IPS DF 4.7 (cell line): ENCODE results near the gene NPPC.
"Not testable (repeated sequence)": the region's sequence is repeated elsewhere in the genome, so short reads cannot be mapped to it uniquely, and the experiment has no call there.

Experiments
- DNase-seq: peaks from one replicate; pipeline ENCODE4 v3.0.0-alpha.2; 2013; ENCODE audit warnings: low spot score; ENCODE audit errors: extremely low read depth

The NPPC gene

DNA sequence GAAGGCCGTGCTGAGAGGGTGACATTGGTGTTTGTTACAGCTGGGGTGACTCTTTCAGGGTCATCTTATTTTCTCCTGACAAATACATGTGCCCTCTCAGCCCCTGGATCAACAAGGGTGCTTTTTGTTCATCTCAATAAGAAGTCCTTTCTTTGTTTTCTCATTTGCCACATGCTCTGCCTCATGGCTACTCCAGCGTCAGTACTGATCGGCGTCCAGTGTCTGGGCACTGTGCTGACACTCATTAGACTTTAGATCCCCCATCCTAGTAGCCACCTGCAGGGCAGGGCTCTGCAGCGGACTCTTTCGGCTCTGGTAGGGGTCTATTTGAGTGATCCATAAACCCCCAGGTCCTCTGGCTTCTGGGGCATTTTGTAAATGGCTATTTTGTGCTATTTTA lies 38.4 kb downstream of the NPPC start:
- DNase-seq: no peak

DNA sequence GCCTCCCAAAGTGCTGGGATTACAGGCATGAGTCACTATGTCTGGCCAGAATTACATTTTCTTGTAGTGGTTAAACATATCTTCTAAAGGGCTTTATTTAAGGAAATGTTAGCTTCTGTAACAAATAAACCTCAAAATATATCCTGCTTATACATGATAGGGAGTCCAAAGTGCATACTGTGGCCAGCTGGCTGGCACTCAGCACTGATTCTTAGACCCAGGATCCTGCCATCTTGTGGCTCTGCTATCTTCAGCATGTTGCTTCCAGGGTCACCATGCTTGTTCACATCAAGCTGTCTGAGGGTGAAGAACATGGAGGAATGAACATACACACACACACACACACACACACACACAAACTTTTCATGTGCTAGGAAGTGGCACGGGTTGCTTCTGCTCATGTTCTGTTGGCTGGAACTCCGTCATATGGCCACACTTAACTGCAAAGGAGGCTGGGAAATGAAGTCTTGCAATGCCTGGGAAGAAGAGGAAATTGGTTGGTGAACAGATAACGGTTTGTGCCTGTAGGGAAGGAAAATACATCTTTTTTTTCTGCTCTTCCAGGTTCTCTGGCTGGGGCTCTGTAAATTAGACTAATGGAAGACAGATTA lies 40.0 kb downstream of the NPPC start:
- DNase-seq: no peak

DNA sequence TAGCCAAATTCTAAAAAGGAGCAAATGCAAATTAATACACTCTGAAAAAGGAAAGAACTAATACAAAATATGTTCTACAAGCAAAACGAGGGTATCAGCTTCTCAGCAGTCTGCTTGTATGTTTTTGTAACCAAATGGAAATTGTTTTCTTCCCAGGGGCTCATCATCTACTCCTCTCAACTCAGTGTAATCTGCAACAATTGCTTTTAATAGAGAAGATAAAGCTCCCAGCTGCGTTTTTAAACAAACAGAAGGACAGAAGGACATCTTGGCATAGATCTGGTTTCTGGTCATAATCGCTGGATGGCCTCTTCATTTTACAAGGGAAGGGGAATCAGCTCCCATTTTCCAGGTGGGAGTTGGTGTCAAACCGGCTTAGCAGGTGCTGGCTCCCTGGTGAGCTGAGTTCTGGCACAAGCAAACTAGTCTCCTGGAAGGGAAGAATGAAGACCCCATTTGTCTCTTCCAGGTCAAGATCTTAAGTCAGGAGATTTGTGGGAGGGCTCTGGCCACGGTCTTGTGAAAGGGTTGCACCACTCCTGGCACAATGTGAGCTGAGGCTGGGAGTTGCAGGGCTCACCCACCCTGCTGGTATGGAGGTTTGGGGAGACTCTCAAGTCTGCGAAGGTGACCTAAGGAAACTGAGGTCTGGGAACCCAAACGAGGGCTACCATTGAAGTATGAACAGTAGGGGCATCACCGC lies 41.6 kb downstream of the NPPC start:
- DNase-seq: no peak

DNA sequence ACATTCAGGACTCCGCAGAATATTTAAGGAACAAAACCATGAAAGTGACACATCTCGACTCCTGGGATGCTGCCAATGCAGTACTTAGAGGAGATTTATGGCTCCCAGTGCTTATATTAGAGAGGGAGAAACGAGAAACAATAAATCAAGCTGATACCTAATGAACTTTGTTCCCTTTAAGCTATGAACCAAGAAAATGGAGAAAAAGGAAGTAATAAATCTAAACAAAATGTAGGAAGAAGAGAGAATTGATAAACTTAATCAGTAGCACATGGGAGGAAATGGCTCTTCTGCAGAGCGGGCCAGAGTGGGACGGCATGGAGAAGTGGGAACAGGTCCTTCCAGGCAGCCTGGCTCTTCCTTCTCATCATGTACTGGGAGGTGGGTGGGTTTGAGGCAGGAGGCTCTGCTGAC lies 42.7 kb downstream of the NPPC start:
- no peak for DNase-seq

DNA sequence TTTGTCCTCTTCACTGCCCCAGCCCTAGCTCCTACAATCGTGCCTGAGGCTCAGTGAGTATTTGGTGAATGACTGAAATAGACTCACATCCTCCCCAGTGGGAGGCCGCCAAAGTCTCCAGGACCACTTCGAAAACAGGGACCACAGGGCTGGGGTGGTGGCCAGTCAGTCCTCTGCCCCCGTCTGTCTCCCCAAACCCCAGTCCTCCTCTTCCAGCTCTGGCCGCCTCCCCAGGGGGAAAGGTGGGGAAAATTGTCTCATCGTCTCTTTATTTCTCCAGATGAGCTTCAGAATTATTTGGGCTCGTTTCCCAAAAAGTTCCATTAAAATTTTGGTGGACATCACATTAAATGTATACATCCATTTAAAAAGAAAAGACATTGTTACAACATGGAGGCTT lies 43.5 kb downstream of the NPPC start:
- no peak for DNase-seq

DNA sequence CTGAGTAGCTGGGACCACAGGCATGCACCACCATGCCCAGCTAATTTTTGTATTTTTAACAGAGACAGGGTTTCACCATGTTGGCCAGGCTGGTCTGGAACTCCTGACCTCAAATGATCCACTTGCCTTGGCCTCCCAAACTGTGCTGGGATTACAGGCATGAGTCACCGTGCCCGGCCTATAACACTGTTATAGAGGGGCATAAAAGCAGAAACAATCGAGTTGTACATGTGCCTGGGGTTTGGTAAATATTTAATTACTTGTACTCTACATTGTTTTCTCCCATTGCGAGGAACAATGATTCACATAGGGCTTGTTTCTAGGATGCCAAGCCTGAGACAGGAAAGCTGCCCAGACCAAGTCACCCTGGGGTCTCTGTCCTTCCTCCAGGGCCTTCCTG lies 45.8 kb downstream of the NPPC start:
- DNase-seq: not testable (repeated sequence)

DNA sequence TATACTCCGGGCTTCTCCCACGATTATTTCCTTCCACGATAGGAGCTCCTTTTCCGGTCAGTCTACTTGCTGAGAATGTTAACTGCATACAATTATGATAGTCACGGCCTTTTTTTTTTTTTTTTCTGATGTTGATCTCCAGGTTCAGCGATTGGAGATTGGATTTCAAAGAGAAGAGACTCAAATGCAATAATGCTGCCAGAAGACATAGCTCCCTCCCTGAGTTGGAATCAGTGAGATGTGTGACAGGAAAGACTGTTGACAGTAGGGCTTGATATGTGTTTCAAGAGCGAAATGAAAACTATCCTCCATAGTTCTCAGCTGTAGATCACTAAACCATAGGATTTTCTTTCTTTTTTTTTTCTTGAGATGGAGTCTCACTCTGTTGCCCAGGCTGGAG lies 47.0 kb downstream of the NPPC start:
- DNase-seq: no peak

DNA sequence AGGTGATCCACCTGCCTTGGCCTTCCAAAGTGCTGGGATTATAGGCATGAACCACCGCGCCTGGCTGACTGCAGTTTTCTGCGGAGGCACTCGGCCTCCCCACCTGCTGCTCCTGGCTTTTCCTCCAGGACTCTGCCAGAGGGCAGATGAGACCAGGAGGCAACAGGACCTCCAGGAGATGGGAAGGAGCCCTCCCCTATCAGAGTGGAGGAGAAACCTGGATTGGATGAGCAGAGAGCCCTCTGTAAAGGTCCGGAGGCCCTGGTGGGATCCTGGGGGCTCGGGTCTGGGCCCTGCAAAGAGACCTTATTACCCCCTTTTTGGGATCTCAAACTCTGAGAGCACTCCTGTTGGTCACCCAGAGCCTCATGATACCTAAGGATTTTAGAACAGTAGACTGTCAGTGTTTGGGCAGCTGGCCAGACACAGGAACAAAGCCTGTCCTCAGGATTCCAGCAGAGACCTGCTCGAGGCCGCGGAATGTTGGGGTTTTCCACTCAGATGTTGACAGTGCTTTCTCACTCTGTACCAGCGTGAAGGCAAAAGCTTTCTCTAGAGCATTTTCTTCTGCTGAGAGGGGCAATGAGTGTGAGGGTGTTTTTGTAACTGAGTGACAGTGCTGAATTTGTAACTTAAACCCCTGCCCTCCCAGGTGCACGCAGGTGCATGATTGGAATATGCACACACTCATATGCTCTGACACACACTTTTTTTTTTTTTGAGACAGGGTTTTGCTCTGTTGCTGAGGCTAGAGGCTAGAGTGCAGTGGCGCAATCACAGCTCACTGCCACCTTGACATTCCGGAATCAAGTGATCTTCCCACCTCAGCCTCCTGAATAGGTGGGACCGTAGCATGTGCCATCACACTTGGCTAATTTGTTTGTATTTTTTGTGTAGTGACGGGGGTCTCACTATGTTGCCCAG lies 48.4 kb downstream of the NPPC start:
- no peak for DNase-seq

DNA sequence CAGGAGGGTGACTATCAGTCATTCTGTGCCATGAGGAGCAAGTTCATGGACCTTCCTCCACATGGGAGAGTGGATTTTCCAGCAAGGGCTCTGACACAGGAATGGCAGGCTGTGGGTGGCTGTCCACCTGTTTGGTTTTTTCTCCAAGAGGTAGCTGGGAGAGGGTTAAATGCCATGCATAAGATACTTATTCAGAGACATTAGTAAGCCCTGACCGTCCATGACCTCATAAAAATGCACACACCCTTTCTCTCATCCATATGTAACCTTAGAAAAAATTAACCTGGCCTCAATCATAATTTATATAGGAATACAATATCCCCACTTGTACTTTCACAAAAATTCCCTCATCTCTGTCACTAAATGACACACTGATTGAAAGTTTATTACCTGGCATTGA lies 51.3 kb downstream of the NPPC start:
- no peak for DNase-seq
